Measurements from ENCODE around the gene CLDN4.
"Not testable (repeated sequence)": the region's sequence is repeated elsewhere in the genome, so short reads cannot be mapped to it uniquely, and the experiment has no call there.

GRCh38 chr7:73791170-73791690, 39.6 kb upstream of the CLDN4 start:
- not testable (repeated sequence) for TF ChIP-seq CTCF, POLR2A (IDR thresholded peaks at IDR 0.05)

All from adrenal gland (tissue), 5 donors.